ENCODE results near the gene MCTP1. TPM values are rescaled to one million over a fixed set of nuclear protein-coding genes. Genes with fewer than 3 reads are reported as not detected.

The MCTP1 gene
- polyA plus RNA-seq, 1 donor (not counting 4 experiments of a cell fraction or from before 2014, with no cell fraction given), result 4.9 TPM

DNA sequence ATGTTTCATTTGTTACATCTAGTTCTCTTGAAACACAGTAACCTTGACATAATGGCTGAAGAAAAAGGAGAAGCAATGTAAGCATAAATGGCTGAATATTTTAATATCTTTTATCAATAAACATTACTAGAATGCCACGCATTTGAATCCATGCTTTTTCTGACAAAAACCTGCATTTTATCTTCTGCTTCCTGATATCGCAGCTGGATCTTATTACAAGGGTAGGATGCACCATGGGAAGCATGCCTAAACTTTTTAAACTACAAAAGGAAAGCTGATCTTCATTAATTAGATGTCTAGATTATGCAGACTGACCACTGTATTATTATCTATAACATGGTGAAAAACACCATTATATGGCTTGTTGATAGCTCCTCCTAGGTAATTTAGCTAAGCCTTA is 509.8 kb downstream of the MCTP1 start:
- Histone ChIP-seq H3K4me2 (ENCODE audit: control insufficient read depth, extremely low read depth, insufficient read depth, low read depth, low read length) (no peak overlapping the region), H3K9ac (ENCODE audit: control insufficient read depth, extremely low read depth, insufficient read depth, low read length) (no peak overlapping the region), H3K4me3 (ENCODE audit: control insufficient read depth in 2 of 3, extremely low read depth in 1 of 3, insufficient read depth in 2 of 3, low read depth in 1 of 3, low read length in 3 of 3) (no peak overlapping the region), H3K36me3 (ENCODE audit: control insufficient read depth in 2 of 2, extremely low read depth in 1 of 2, insufficient read depth in 2 of 2, low read length in 2 of 2) (no peaks in the 10 kb centered on the region), H3K27ac (ENCODE audit: control insufficient read depth, insufficient read depth, low read length) (no peak overlapping the region), H3K79me2 (ENCODE audit: control insufficient read depth, insufficient read depth, low read length) (no peaks in the 10 kb centered on the region), H4K20me1 (ENCODE audit: control insufficient read depth, extremely low read depth, insufficient read depth, low read length) (no peaks in the 10 kb centered on the region), H3K4me1 (ENCODE audit: control insufficient read depth, extremely low read depth, insufficient read depth, low read length) (no peaks in the 10 kb centered on the region), H2AFZ (ENCODE audit: control insufficient read depth, low read length) (no peak overlapping the region), H3K27me3 (ENCODE audit: control insufficient read depth, extremely low read depth, insufficient read depth, low read length) (no peaks in the 10 kb centered on the region), H3K9me3 (ENCODE audit: control insufficient read depth, low read depth, low read length) (no peaks in the 10 kb centered on the region), H3K9me1 (ENCODE audit: control insufficient read depth, extremely low read depth, insufficient read depth, low read length) (no peaks in the 10 kb centered on the region)
- dilution Hi-C loops (cut with MboI; ENCODE audit: extremely low pct_ligation_motif_present, low sequenced_read_pairs), result no loop called here
- FAIRE-seq (no peak), DNase-seq (ENCODE audit: low read depth, low spot score) (no peak)
- TF ChIP-seq EZH2 (IDR thresholded peaks at IDR 0.05; ENCODE audit: low read length), result no peak
- TF ChIP-seq, protein P1, sequence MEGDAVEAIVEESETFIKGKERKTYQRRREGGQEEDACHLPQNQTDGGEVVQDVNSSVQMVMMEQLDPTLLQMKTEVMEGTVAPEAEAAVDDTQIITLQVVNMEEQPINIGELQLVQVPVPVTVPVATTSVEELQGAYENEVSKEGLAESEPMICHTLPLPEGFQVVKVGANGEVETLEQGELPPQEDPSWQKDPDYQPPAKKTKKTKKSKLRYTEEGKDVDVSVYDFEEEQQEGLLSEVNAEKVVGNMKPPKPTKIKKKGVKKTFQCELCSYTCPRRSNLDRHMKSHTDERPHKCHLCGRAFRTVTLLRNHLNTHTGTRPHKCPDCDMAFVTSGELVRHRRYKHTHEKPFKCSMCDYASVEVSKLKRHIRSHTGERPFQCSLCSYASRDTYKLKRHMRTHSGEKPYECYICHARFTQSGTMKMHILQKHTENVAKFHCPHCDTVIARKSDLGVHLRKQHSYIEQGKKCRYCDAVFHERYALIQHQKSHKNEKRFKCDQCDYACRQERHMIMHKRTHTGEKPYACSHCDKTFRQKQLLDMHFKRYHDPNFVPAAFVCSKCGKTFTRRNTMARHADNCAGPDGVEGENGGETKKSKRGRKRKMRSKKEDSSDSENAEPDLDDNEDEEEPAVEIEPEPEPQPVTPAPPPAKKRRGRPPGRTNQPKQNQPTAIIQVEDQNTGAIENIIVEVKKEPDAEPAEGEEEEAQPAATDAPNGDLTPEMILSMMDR (optimal IDR thresholded peaks at IDR 0.05 in 1 of 3, IDR thresholded peaks at IDR 0.05 in 1 of 3, conservative IDR thresholded peaks at IDR 0.05 in 1 of 3; ENCODE audit: extremely low read depth in 1 of 3, insufficient read depth in 2 of 3, low read length in 3 of 3), result no peak

DNA sequence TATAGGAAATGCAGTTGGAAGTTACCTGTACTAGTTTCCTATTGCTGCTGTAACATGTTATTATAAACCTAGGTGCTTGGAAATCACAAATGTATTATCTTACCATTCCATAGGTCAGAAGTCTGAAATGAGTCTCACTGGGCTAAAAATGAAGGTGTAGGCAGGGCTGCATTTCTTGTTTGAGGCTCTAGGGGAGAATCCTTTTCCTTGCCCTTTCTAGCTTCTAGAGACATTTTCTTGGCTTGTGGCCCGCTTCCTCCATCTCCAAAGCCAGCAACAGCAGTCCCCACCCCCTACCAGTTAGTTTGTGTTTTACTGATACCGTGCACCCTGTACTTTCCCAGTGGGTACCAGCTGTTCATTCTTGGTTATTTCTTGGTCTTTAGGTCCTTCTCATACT is 513.2 kb downstream of the MCTP1 start:
- H3K27ac ChIP-seq (ENCODE audit: control insufficient read depth, insufficient read depth, low read length), result no peak overlapping the region
- no peak overlapping the region for H2AFZ ChIP-seq (ENCODE audit: control insufficient read depth, low read length)
- dilution Hi-C loops (cut with MboI; ENCODE audit: extremely low pct_ligation_motif_present, low sequenced_read_pairs), result no loop called here
- H4K20me1 ChIP-seq (ENCODE audit: control insufficient read depth, extremely low read depth, insufficient read depth, low read length), result no peaks in the 10 kb centered on the region
- no peak for TF ChIP-seq EZH2 (IDR thresholded peaks at IDR 0.05; ENCODE audit: low read length)
- TF ChIP-seq, protein P1 (optimal IDR thresholded peaks at IDR 0.05 in 1 of 3, IDR thresholded peaks at IDR 0.05 in 1 of 3, conservative IDR thresholded peaks at IDR 0.05 in 1 of 3; ENCODE audit: extremely low read depth in 1 of 3, insufficient read depth in 2 of 3, low read length in 3 of 3), result peak in 1 of 3 experiments; percentile 5
- no peaks in the 10 kb centered on the region for H3K9me3 ChIP-seq (ENCODE audit: control insufficient read depth, low read depth, low read length)
- no peak overlapping the region for H3K4me3 ChIP-seq (ENCODE audit: control insufficient read depth in 2 of 3, extremely low read depth in 1 of 3, insufficient read depth in 2 of 3, low read depth in 1 of 3, low read length in 3 of 3)
- no peaks in the 10 kb centered on the region for H3K9me1 ChIP-seq (ENCODE audit: control insufficient read depth, extremely low read depth, insufficient read depth, low read length)
- no peak for FAIRE-seq
- no peaks in the 10 kb centered on the region for H3K4me1 ChIP-seq (ENCODE audit: control insufficient read depth, extremely low read depth, insufficient read depth, low read length)
- H3K36me3 ChIP-seq (ENCODE audit: control insufficient read depth in 2 of 2, extremely low read depth in 1 of 2, insufficient read depth in 2 of 2, low read length in 2 of 2), result no peaks in the 10 kb centered on the region
- no peaks in the 10 kb centered on the region for H3K79me2 ChIP-seq (ENCODE audit: control insufficient read depth, insufficient read depth, low read length)
- no peak overlapping the region for H3K4me2 ChIP-seq (ENCODE audit: control insufficient read depth, extremely low read depth, insufficient read depth, low read depth, low read length)
- no peaks in the 10 kb centered on the region for H3K27me3 ChIP-seq (ENCODE audit: control insufficient read depth, extremely low read depth, insufficient read depth, low read length)
- no peak overlapping the region for H3K9ac ChIP-seq (ENCODE audit: control insufficient read depth, extremely low read depth, insufficient read depth, low read length)
- no peak for DNase-seq (ENCODE audit: low read depth, low spot score)
